Measurements from ENCODE around the gene UBE2QL1.

Gene UBE2QL1

GRCh38 chr5:6493681-6494454 lies 45.2 kb downstream of the UBE2QL1 start:
- DNase-seq (ENCODE audit: low read depth): peak; percentile 47
- H3K4me3 ChIP-seq (ENCODE audit: low read depth, low read length): no peak overlapping the region
- TF ChIP-seq, protein P1, sequence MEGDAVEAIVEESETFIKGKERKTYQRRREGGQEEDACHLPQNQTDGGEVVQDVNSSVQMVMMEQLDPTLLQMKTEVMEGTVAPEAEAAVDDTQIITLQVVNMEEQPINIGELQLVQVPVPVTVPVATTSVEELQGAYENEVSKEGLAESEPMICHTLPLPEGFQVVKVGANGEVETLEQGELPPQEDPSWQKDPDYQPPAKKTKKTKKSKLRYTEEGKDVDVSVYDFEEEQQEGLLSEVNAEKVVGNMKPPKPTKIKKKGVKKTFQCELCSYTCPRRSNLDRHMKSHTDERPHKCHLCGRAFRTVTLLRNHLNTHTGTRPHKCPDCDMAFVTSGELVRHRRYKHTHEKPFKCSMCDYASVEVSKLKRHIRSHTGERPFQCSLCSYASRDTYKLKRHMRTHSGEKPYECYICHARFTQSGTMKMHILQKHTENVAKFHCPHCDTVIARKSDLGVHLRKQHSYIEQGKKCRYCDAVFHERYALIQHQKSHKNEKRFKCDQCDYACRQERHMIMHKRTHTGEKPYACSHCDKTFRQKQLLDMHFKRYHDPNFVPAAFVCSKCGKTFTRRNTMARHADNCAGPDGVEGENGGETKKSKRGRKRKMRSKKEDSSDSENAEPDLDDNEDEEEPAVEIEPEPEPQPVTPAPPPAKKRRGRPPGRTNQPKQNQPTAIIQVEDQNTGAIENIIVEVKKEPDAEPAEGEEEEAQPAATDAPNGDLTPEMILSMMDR (IDR thresholded peaks at IDR 0.05; ENCODE audit: insufficient read depth, low read depth, low read length, missing control alignments): no peak

DNA sequence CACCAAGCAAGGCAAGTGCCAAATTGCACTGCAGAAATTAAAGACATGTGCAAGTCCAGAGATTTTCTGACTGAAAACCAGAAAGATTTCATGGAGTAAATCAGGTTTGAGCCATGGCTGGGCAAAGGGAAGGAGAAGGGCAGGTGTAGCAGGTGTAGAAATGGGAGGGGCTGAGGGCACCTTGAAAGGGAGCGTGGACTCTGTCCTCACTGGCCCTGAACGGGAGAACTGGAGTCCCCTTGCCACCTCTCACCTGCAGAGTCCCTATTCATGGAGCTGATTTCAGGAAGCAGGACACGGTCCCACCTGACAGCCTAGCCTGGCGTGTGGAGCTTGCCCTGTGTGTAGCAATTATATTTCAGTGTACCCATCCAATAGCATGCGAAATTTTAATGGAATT lies 46.3 kb downstream of the UBE2QL1 start:
- TF ChIP-seq, protein P1 (IDR thresholded peaks at IDR 0.05; ENCODE audit: insufficient read depth, low read depth, low read length, missing control alignments): no peak
- no peak overlapping the region for H3K4me3 ChIP-seq (ENCODE audit: low read depth, low read length)
- no peak for DNase-seq (ENCODE audit: low read depth)

GRCh38 chr5:6495433-6496206 lies 47.0 kb downstream of the UBE2QL1 start:
- no peak overlapping the region for H3K4me3 ChIP-seq (ENCODE audit: low read depth, low read length)
- TF ChIP-seq, protein P1 (IDR thresholded peaks at IDR 0.05; ENCODE audit: insufficient read depth, low read depth, low read length, missing control alignments): no peak
- DNase-seq (ENCODE audit: low read depth): no peak

- no peak overlapping the region for H3K4me3 ChIP-seq (ENCODE audit: low read depth, low read length)
- DNase-seq (ENCODE audit: low read depth): peak; percentile 92
- TF ChIP-seq, protein P1 (IDR thresholded peaks at IDR 0.05; ENCODE audit: insufficient read depth, low read depth, low read length, missing control alignments): no peak
Observed at GRCh38 chr5:6496207-6496584, 47.5 kb downstream of the UBE2QL1 start.

- TF ChIP-seq, protein P1 (IDR thresholded peaks at IDR 0.05; ENCODE audit: insufficient read depth, low read depth, low read length, missing control alignments): no peak
Observed at GRCh38 chr5:6496636-6497035, 48.0 kb downstream of the UBE2QL1 start.

DNA sequence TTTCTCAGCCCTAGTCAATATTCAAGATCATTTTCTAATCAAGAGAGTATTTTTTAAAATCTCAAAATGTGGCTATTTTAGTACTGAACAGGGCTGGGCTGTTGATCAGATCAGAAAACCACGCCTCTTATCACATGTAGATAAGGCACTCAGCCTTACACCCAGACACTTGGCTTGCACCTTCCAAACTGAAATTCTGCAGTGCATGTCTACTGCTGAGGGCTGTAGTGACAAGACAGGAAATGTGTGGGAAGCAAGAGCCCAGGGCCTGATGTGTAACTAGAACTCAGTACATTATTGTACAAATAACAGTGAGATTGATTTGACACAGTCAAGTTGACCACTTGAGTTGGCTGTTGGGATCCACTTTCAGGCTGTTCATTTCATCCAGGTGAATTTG lies 48.6 kb downstream of the UBE2QL1 start:
- no peak overlapping the region for H3K4me3 ChIP-seq (ENCODE audit: low read depth, low read length)
- DNase-seq (ENCODE audit: low read depth): peak; percentile 35
- TF ChIP-seq, protein P1 (IDR thresholded peaks at IDR 0.05; ENCODE audit: insufficient read depth, low read depth, low read length, missing control alignments): no peak

More at GRCh38 chr5:6496636-6497035, 48.0 kb downstream of the UBE2QL1 start:
- no peak for DNase-seq (ENCODE audit: low read depth)
- no peak overlapping the region for H3K4me3 ChIP-seq (ENCODE audit: low read depth, low read length)

Measured in GM12865 (cell line).